Measurements from ENCODE around the gene PSMG3. TPM values are rescaled to one million over a fixed set of nuclear protein-coding genes. Genes with fewer than 3 reads are reported as not detected.
A peak's percentile ranks its signal among the peaks of the same experiment; 100 is the strongest.

The PSMG3 gene
- total and polyA plus RNA-seq, 9 donors, result 19.8 to 35.5 (median 23.7) TPM

DNA sequence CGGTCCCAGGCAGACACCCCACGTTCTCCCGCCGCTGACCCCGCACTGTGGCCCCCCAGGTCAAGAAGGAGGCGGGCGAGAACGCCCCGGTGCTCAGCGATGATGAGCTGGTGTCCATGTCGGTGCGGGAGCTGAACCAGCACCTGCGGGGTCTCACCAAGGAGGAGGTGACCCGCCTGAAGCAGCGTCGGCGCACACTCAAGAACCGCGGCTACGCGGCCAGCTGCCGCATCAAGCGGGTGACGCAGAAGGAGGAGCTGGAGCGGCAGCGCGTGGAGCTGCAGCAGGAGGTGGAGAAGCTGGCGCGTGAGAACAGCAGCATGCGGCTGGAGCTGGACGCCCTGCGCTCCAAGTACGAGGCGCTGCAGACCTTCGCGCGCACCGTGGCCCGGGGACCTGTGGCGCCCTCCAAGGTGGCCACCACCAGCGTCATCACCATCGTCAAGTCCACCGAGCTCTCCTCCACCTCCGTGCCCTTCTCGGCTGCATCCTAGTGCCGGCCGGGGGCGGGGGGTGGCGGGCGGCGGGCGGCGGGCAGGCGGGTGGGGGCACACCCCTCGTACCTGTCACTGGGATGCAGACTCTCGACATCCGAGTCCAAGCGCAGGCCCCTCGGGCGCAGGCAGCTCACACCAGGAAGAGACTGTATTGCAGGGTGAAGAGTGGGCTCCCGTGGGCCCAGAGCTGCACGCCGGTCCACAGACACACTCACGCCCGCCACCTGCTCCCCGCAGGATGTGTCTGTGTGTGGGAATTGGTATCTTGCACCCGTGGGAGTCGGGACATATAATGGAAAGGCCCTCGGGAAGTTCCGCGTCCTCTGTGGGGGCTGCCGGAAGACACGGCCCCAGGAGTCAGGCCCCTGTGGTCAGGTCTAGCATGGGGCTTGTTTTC, 29.7 kb downstream of the PSMG3 start:
- Histone ChIP-seq H3K9me3 (replicated peaks; ENCODE audit: control insufficient read depth, low read depth, low read length) (no peaks in the 10 kb centered on the region), H3K4me3 (ENCODE audit: low read length) (no peak overlapping the region), H3K36me3 (ENCODE audit: control insufficient read depth, insufficient read depth, low read length) (peaks cover 33% of the 10 kb centered on the region), H3K27me3 (ENCODE audit: control insufficient read depth, insufficient read depth, low read length) (no peaks in the 10 kb centered on the region), H3K27ac (ENCODE audit: low read length) (no peak overlapping the region), H3K4me1 (ENCODE audit: control insufficient read depth, insufficient read depth, low read length) (peaks cover 61% of the 10 kb centered on the region)
- no peak for DNase-seq
- 94% methylated on average over 45 of the region's 73 CpGs for WGBS (ENCODE audit: insufficient coverage)

DNA sequence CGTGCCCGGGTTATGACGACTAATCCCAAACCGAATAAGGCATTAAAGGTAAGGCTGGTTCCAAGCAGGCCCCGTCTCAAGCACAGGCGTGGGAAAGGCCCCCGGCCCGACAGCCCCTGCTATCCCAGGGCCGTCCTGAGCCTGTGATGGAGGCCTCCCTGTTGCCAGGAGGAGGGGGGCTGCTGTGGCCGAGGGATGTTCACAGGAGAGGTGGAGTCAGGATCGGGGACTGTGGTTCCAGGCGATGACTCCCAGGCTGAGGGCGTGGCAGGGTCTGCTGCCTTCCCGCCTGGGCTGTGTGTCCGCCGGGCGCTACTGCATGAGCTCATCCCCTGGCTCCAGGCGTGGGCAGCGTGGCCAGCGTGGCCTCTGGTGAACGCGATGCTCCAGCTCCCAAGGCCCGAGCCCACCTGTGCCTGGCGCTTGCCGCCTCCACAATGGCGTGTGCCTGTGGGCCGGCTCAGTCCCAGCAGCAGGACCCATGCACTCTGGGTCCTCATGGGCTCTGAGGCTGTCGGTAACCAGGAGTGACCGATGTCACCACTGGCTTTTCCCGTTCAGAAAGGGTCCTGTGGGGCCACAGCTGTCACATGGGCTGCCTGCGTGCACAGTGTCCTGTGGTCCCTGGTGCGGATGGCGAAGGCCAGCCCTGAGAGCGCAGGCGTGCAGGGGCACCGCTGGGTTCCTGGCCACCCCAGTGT, 30.5 kb downstream of the PSMG3 start:
- H3K27me3 ChIP-seq (ENCODE audit: control insufficient read depth, insufficient read depth, low read length), result no peaks in the 10 kb centered on the region
- peak overlapping the region; percentile 47 for H3K27ac ChIP-seq (ENCODE audit: low read length)
- H3K4me1 ChIP-seq (ENCODE audit: control insufficient read depth, insufficient read depth, low read length), result peaks cover 53% of the 10 kb centered on the region
- WGBS (ENCODE audit: insufficient coverage), result 78% methylated on average over 32 of the region's 36 CpGs
- H3K4me3 ChIP-seq (ENCODE audit: low read length), result no peak overlapping the region
- H3K36me3 ChIP-seq (ENCODE audit: control insufficient read depth, insufficient read depth, low read length), result peaks cover 33% of the 10 kb centered on the region
- no peak for DNase-seq
- no peaks in the 10 kb centered on the region for H3K9me3 ChIP-seq (replicated peaks; ENCODE audit: control insufficient read depth, low read depth, low read length)

DNA sequence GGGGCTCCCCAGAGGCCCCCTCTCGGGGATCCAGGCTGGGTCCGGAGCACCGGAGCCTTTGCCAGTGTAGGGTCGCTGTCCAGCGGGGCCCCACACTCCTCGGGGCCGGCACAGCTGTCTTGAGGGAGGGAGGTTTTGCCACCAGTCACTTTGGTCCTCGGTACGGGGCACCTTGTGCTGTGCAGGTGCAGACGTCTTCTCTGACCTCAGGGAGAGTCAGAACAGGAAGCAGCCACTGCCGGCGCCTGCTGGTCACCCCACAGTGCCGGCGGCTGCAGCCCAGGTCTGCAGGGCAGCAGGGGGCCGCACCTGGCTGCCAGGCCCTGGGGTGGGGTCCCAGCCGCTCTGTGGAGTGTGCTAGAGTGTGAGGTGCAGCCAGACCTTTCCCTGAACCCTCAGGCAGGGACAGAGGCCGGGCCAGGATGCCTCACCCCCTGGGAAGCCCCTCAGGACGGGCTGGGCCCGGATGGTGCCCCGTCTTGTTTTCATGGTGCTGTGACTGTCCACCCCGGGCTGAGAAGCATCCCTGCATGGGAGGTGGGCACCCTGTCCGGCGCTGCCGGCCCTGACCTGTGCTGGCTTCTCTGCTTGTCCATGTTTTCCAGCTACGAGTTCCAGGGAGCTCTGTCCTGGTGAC, 31.2 kb downstream of the PSMG3 start:
- no peak for DNase-seq
- peaks cover 52% of the 10 kb centered on the region for H3K4me1 ChIP-seq (ENCODE audit: control insufficient read depth, insufficient read depth, low read length)
- H3K27me3 ChIP-seq (ENCODE audit: control insufficient read depth, insufficient read depth, low read length), result no peaks in the 10 kb centered on the region
- no peak overlapping the region for H3K4me3 ChIP-seq (ENCODE audit: low read length)
- H3K27ac ChIP-seq (ENCODE audit: low read length), result peak overlapping the region; percentile 98
- WGBS (ENCODE audit: insufficient coverage), result 63% methylated on average over 20 of the region's 25 CpGs
- H3K9me3 ChIP-seq (replicated peaks; ENCODE audit: control insufficient read depth, low read depth, low read length), result no peaks in the 10 kb centered on the region
- peaks cover 33% of the 10 kb centered on the region for H3K36me3 ChIP-seq (ENCODE audit: control insufficient read depth, insufficient read depth, low read length)

DNA sequence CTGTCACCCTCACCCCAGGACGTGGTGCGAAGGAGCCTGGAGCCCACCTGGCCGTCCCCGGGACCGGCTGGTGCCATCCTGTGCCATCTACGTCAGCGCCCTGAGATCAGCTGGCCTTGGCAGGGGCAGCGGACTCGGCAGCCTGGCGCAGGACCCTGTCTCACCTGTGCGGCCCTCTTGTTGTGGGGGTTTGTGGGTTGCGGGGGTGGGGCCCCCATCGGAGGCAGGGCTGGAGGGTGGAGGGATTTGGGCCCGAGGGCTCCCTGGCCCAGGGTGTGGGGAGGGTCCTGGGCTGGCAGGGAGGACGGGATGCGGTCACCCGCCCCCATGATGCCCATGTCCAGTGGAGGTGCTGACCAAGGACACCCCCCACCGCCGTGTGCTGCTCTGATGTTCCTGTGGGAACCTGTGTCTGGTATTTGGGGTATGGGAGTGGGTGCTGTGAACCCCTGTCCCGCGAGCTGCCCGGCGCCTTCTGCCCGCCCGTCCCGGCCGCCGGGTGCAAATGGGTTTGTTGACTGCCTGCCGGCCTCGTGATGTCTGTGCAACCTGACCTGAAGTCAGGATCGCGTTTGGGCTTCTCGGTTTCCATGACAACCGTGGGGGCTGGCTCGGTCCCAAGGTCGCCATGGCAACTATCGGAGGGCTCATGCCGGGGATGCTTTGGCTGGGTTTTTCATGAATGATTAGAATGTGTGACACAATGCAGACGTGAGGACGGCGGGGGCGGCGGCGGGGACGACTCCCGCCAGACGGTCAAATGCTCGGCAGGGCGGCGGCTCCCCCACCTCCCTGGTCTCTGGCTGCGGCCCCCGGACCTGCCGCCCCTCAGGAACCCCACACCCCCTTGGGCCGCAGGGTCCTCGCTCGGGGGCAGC, 32.1 kb downstream of the PSMG3 start:
- Histone ChIP-seq H3K4me1 (ENCODE audit: control insufficient read depth, insufficient read depth, low read length) (peaks cover 56% of the 10 kb centered on the region), H3K9me3 (replicated peaks; ENCODE audit: control insufficient read depth, low read depth, low read length) (no peaks in the 10 kb centered on the region), H3K4me3 (ENCODE audit: low read length) (peak overlapping the region; percentile 38), H3K27ac (ENCODE audit: low read length) (peak overlapping the region; percentile 98), H3K27me3 (ENCODE audit: control insufficient read depth, insufficient read depth, low read length) (no peaks in the 10 kb centered on the region), H3K36me3 (ENCODE audit: control insufficient read depth, insufficient read depth, low read length) (peaks cover 31% of the 10 kb centered on the region)
- DNase-seq, result peak; percentile 87
- WGBS (ENCODE audit: insufficient coverage), result 37% methylated on average over 29 of the region's 56 CpGs

DNA sequence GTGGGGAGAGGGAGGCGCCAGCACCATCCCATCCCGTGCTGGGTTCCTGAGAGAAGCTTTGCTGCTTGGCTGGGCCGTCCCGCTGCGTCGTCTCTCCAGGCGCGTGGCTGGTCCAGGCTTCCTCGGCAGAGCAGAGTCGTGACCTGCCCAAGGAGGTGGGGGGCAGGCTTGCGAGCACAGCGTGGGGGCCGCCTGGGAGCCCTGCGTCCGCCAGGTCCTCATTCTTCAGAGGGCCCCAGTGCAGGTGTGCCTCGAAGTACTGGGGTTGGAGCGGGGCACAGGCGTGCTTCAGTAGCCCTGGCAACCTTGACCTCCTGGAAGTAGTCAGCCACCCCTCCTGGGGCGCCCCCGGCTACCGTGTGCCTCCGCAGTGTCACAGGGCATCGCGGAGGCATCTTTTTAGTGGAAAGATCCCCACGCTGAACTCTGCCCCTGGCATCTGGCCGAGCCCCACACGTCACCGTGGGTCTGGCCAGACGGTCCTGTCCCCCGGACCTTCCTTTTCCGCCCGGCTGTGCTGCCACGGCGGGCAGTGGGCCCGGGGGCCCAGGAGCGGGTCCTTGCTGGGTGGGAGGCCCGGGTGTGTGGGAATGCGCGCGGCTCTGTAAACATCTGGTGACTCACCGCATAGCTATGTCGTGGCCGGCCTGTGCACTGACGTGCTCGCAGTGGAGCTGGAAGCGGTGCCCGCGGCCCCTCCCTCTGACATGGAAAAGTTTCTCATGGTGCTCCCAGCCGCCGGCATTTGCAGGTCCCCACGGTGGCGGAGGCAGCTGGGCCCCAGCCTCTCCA, 32.9 kb downstream of the PSMG3 start:
- H3K4me1 ChIP-seq (ENCODE audit: control insufficient read depth, insufficient read depth, low read length), result peaks cover 65% of the 10 kb centered on the region
- peaks cover 26% of the 10 kb centered on the region for H3K36me3 ChIP-seq (ENCODE audit: control insufficient read depth, insufficient read depth, low read length)
- DNase-seq, result peak; percentile 98
- H3K27me3 ChIP-seq (ENCODE audit: control insufficient read depth, insufficient read depth, low read length), result no peaks in the 10 kb centered on the region
- H3K9me3 ChIP-seq (replicated peaks; ENCODE audit: control insufficient read depth, low read depth, low read length), result no peaks in the 10 kb centered on the region
- 4% methylated on average over 48 of the region's 52 CpGs for WGBS (ENCODE audit: insufficient coverage)
- peak overlapping the region; percentile 38 for H3K4me3 ChIP-seq (ENCODE audit: low read length)
- H3K27ac ChIP-seq (ENCODE audit: low read length), result peak overlapping the region; percentile 98

DNA sequence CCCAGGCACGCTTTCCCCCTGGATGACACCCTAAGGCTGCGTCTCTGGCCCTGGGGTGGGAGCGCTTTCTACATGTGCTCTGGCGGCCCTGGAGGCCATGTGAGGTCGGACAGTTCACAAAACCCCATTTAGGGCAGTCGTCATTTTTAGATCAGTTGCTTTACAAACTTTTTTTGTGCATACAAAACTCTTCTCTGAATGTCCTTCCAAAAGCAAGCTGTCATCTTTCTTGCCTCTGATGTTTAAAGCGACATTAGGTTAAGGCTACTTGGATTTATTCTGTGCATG, 33.4 kb downstream of the PSMG3 start:
- Histone ChIP-seq H3K4me3 (ENCODE audit: low read length) (no peak overlapping the region), H3K9me3 (replicated peaks; ENCODE audit: control insufficient read depth, low read depth, low read length) (no peaks in the 10 kb centered on the region), H3K36me3 (ENCODE audit: control insufficient read depth, insufficient read depth, low read length) (peaks cover 22% of the 10 kb centered on the region), H3K27ac (ENCODE audit: low read length) (peak overlapping the region; percentile 98), H3K4me1 (ENCODE audit: control insufficient read depth, insufficient read depth, low read length) (peaks cover 70% of the 10 kb centered on the region), H3K27me3 (ENCODE audit: control insufficient read depth, insufficient read depth, low read length) (no peaks in the 10 kb centered on the region)
- DNase-seq, result no peak
- 58% methylated on average over 5 of the region's 7 CpGs for WGBS (ENCODE audit: insufficient coverage)

DNA sequence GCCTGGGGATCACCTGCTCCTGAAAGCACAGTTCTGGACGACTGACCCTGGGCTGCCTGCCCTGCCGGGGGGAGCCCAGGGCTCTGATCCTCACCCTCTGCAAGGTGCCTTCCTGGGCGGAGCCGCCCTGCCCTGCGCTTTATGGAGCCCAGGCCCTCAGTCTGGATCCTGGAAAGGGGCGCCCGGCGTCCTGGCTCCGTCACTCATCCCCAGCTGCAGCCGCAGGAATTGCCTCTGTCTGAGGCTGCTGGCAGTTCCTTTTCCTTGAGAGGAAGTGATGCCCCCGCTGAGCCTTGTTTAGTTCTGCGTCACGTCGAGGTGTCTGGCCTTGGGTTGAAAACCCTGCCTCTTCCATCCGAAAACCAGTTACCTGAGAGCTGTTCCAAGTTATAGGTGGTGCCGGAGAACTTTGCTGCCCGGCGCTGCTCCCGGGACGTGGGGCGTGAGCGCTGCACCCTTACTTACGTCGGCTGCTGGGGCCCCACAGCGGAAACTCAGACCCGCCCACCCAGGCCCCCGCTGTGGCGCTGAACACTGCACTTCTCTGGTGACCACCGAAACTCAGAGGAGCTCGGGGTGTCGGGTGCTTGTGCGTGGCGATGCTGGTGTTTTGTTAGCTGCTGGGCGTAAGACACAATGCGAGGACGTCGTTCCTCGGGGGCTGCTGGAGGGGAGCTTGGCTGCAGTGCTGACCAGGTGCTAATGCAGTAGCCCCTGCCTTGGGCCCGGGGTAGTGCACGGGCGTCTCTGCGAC, 34.0 kb downstream of the PSMG3 start:
- WGBS (ENCODE audit: insufficient coverage), result 77% methylated on average over 42 of the region's 42 CpGs
- H3K27me3 ChIP-seq (ENCODE audit: control insufficient read depth, insufficient read depth, low read length), result no peaks in the 10 kb centered on the region
- H3K9me3 ChIP-seq (replicated peaks; ENCODE audit: control insufficient read depth, low read depth, low read length), result no peaks in the 10 kb centered on the region
- H3K4me3 ChIP-seq (ENCODE audit: low read length), result no peak overlapping the region
- H3K36me3 ChIP-seq (ENCODE audit: control insufficient read depth, insufficient read depth, low read length), result peaks cover 18% of the 10 kb centered on the region
- peak overlapping the region; percentile 98 for H3K27ac ChIP-seq (ENCODE audit: low read length)
- H3K4me1 ChIP-seq (ENCODE audit: control insufficient read depth, insufficient read depth, low read length), result peaks cover 72% of the 10 kb centered on the region
- peak; percentile 44 for DNase-seq

DNA sequence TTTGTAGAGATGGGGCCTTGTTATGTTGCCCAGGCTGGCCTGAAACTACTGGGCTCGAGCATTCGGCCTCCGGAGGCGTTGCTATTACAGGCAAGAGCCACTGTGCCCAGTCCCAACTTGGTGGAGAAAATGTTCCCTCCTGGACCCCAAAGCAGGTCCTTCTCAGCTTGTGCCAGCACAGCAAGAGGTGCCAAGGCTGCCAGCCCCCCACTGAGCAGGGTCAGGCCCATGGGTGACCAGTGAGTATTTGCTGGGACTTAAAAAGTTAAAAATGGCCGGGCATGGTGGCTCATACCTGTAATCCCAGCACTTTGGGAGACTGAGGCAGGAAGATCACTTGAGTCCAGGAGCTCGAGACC, 34.8 kb downstream of the PSMG3 start:
- 94% methylated on average over 6 of the region's 6 CpGs for WGBS (ENCODE audit: insufficient coverage)

More for the DNA sequence above, 34.8 kb downstream of the PSMG3 start:
- no peaks in the 10 kb centered on the region for H3K9me3 ChIP-seq (replicated peaks; ENCODE audit: control insufficient read depth, low read depth, low read length)
- DNase-seq, result no peak
- H3K4me1 ChIP-seq (ENCODE audit: control insufficient read depth, insufficient read depth, low read length), result peaks cover 75% of the 10 kb centered on the region
- peaks cover 11% of the 10 kb centered on the region for H3K36me3 ChIP-seq (ENCODE audit: control insufficient read depth, insufficient read depth, low read length)
- H3K27ac ChIP-seq (ENCODE audit: low read length), result no peak overlapping the region
- no peak overlapping the region for H3K4me3 ChIP-seq (ENCODE audit: low read length)
- no peaks in the 10 kb centered on the region for H3K27me3 ChIP-seq (ENCODE audit: control insufficient read depth, insufficient read depth, low read length)

Data from muscle of leg (tissue), 11 donors.